GM19467 (cell line): ENCODE measurements around the gene PLAGL2.
"Not testable (repeated sequence)": the region's sequence is repeated elsewhere in the genome, so short reads cannot be mapped to it uniquely, and the experiment has no call there.

ENCODE experiments used
- ATAC-seq: cut with Tn5 transposase; IDR thresholded peaks from one replicate; pipeline ENCODE4 v1.9.1; 2021; ENCODE audit warnings: mild to moderate bottlenecking, moderate library complexity; ENCODE audit not compliant: unreplicated experiment

The PLAGL2 gene, protein sequence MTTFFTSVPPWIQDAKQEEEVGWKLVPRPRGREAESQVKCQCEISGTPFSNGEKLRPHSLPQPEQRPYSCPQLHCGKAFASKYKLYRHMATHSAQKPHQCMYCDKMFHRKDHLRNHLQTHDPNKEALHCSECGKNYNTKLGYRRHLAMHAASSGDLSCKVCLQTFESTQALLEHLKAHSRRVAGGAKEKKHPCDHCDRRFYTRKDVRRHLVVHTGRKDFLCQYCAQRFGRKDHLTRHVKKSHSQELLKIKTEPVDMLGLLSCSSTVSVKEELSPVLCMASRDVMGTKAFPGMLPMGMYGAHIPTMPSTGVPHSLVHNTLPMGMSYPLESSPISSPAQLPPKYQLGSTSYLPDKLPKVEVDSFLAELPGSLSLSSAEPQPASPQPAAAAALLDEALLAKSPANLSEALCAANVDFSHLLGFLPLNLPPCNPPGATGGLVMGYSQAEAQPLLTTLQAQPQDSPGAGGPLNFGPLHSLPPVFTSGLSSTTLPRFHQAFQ

DNA sequence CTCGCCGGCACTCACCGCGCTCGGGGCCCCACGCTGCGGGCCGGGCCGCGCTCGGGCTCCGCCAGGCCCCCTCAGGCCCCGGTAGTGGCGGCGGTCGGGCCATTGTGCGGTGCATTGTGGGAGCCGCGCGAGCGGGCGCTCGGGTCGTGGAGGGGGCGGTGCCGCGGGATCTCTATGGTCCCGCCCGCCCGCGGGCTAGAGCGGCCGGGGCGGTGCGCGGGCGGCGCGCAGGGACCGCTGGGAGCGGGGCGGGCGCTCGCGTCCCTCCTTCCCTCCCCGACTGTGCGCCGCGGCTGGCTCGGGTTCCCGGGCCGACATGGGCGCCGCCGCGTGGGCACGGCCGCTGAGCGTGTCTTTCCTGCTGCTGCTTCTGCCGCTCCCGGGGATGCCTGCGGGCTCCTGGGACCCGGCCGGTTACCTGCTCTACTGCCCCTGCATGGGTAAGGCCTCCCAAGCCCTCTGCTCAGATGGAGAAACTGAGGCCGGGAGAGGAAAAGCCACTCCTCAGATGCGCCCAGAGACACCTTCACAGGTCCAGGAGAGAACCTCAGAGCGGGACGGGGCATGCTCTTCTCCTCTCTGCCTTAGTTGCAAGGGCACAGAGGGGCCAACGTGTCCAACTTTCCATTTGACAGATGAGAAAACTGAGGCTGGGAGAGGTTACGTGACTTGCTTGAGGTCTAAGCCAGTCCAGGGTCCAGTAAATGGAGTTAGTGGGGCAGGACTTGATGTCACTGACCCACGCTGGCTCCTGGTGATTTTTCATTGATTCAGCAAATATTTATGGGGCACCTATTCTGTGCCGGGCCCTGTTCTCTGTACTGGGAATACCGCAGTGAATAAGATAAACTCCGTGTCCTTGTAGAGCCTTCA lies at the start of gene PLAGL2, which contains the start of gene POFUT1:
PLAGL2 (minus strand) TSS at position 118 of the 873 bp plus-strand sequence. CDS start 5,565 bp downstream, outside the sequence.
POFUT1 (plus strand) TSS at position 255 of the 873 bp plus-strand sequence; CDS start at position 317, 62 bp downstream.
- peak; percentile 88 for ATAC-seq

DNA sequence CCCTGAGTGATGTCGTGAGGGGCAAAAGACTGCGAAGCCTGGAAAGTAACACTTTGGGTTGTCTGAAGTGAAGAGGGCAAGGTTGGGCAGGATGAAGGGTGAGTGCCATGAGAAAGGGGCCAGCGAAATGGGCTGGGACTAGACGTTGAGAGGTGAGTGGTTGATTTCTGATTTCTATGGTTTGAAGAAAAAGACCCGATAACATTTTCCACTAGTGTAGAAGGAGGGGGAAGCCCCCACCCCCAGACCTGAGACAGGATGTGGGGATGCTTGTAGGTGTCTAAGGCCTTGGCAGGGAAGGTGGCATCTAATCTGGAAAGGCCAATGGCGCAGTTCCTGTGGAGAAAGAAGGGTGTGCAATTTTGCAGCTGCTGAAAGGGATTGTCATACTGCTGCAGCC lies 44.6 kb upstream of the PLAGL2 start:
- no peak for ATAC-seq

DNA sequence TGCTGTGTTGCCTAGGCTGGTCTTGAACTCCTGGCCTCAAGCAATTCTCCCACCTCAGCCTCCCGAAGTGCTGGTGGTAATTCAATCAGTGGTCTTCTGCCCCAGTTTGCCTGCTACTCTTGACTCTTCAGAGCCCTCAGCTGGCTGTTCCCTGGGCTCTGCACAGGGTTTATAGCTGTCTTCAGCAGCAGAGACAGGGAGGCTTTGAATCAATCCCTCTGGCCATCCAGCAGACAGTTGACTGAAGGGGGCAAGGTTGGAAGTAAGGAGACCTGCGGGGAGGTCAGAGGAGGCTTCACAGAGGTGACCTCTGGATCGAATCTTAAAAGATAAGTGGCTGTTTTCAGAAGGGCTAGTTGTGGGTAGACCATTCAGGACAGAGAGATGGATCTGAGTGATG lies 43.9 kb upstream of the PLAGL2 start:
- no peak for ATAC-seq

DNA sequence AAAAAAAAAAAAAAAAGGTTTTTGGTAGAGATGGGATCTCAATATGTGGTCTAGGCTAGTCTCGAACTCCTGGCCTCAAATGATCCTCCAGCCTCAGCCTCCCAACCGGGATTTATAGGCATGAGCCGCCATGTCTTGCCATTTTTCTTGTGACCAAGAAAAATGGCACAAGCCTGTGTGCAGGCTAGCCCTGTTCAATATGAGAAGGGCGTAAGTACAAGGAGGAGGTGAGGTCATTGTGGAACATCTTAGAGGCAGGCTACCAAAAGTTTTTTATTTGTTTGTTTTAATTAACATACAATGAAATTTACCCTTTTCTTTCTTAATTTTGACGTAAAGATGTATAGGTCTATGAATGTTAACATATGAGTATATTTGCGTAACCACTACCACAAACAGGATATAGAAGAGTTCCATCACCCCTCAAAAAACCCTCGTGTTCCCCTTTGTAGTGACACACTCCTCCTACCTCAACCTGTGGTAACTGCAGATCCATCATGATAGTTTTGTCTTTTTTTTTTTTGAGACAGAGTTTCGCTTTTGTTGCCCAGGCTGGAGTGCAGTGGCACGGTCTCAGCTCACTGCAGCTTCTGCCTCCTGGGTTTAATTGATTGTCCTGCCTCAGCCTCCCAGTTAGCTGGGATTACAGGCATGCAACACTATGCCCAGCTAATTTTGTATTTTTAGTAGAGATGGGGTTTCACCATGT lies 41.6 kb upstream of the PLAGL2 start:
- ATAC-seq = no peak

DNA sequence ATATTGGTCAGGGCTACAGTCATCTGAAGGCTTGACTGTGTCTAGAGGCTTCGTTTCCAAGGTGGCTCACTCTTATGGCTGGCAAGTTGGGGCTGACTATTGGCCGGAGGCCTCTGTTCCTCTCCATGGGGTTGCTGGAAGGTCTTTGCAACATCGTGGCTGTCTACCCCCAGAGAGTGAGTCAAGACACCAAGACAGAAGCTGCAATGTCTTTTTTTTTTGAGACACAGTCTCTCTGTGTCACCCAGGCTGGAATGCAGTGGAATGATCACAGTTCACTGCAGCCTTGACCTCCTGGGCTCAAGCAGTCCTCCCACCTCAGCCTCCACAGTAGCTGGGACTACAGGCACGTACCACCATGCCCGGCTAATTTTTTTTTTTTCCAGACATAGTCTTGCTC lies 40.5 kb upstream of the PLAGL2 start:
- ATAC-seq = no peak

DNA sequence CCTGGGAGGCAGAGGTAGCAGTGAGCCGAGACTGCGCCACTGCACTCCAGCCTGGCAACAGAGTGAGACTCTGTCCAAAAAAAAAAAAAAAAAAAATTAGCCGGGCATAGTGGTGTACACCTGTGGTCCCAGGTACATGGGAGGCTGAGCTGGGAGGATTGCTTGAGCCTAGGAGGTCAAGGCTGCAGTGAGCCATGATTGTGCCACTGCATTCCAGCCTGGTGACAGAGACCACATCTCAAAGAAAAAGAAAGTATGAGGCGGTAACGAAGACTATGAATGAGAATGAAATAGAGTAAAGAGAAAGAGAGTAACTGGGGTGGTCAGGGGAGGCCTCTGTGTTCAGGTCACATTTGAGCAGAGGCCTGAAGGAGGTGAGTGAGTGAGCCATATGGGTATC lies 38.7 kb upstream of the PLAGL2 start:
- not testable (repeated sequence) for ATAC-seq

DNA sequence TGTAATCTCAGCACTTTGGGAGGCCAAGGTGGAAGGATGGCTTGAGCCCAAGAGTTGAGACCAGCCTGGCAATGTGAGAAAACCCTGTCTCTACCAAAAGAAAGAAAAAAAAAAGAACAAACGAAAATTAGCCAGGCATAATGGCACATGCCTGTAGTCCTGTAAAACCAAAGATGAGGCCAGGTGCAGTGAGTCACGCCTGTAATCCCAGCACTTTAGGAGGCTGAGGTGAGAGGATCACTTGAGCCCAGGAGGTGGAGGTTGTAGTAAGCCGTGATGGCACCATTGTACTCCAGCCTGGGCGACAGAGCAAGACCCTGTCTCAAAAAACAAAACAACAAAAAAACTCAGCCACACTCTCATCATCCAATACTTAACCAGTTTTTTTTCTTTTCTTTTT lies 37.4 kb upstream of the PLAGL2 start:
- ATAC-seq = no peak

DNA sequence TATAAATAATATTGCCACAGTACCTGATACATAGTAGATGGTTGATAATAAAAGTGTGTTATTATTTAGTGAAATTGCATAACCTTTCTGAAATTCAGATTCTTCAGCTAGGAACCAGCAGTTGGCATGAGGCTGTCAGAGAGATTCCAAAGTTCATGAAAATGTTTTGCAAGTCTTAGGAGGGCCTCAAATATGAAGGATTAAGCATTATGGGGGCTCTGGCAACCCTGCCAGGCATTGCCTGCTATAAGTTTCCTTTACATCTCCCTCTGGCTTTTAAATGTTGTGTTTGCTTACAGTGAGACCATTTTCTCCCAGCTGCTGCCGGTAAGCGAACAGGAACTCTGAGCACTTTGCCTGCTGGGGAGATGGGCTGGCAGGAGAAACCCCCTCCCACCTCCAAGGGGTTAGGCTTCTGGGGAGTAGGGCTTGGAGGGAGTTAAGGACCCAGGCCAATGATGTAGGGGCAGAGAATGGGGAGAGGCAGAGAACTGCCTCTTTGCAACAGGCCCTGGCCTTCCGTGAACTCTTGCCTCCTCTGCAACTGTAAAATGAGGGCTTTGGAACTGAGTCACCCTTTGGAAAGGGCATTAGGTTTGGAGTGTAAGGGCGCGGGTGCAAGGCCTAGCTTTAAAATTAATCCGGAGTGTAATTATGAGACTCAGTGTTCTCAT lies 36.7 kb upstream of the PLAGL2 start:
- ATAC-seq = no peak

DNA sequence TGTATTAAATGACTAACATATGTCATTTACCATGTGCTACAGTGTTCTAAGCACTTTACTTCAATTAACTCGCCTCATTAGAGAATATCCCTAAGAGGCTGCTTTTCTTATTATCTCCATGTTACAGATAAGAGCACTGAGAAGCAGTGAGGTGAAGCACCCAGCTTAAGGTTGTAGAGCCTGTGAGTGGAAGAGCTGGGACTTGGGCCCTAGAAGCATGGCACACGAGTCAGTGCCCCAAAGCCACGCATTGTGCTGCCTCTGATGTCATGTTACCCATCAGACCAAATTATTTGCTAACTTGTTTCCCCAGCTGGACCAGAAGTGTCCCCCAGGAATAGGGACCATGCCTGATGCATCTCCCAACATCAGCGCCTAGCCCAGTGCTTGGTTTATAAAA lies 34.3 kb upstream of the PLAGL2 start:
- ATAC-seq = no peak

DNA sequence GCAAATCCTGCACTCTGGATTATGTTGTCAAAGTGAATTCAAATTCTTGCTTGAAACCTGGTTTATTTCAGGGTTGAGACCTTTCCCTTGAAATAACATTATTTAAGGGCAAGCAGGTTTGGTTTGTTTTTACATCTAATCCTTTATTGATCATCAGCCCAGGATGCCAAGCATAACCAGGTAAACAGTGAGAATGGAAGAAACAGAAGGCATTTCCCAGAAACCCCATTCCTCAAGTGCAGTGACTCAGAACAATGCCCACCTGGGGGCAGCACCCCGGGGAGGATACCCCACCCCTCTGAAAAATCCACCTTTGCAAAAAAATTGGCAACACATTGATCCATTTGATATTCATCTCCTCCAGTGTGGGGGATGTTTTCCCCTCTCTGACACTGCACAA lies 32.7 kb upstream of the PLAGL2 start:
- ATAC-seq = no peak

DNA sequence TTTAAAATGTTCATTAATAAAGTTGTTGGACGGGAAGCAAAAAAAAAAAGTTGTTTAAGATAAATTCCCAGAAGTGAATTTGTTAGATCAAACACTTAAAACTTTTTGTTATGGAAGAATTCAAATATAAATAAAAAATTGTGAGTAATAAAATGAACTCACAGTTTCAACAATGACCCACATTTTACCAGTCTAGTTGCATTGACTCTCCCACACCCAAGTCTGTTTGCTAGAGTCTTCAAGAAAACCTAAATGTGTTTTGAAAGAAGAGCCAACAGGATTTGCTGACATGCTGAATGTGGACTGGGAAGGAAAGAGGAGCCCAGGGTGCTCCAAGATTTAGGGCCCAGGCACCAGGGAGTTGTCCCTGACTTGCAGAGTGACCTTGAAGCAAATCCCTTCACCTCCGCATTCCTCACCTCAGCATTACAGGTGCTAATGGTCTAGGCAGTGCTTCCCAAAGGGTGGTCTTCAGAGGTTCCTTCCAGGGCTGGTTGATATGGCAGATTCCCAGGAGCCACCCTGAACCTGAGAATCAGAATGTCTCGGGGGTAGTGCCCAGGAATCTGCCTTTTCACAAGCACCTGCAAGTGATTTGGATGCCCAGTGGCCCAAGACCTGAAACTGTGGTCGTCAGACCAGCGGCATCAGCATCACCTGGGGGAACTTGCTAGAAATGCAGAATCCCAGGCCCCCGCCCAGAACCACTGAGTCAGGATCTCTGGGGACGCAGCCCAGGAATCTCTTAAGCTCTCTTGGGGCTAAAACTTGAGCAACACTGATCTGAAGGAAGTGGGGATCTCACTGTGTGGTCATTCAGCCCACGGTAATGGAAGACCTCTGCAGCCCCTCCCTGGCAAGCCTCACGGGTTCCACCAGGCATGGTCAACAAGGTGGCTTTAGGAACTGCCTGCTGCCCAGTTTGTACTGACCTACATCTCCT lies 31.2 kb upstream of the PLAGL2 start:
- no peak for ATAC-seq

DNA sequence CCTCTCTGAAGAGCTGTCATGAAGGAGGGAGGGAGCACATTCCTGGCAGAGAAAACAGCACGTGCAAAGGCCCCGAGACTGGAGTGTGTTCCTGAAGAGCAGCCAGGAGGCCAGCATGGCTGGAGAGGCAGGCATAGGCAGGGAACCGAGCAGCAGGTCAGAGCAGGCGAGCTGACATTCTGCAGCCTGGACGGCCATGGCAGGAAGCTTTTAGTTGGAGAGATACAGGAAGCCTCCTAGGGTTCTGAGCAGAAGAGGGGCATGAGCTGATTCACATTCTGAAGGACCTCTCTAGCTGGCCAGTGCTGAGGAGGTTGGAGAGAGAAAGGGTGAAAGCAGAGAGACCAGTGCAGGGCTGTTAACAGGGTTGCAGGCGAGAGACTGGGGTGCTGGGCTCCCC lies 29.9 kb upstream of the PLAGL2 start:
- no peak for ATAC-seq

DNA sequence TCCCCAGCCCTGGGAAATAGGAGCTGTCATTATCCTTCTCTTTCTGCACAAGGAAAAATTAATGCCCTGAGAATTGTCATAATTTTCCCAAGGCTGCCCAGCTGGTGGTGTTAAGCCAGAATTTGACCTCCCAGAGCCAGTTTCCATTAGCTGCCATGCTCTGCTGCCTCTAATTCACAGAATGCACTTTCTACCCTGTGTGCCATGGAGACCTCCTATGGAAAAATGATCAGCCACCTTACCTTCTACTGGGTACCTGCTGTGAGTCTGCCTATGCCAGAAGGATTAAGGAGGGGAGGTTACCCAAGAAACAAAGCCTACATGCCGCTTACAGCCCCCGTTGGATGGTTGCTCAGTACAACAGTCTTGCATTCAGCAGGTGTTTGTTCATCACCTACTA lies 29.3 kb upstream of the PLAGL2 start:
- no peak for ATAC-seq

DNA sequence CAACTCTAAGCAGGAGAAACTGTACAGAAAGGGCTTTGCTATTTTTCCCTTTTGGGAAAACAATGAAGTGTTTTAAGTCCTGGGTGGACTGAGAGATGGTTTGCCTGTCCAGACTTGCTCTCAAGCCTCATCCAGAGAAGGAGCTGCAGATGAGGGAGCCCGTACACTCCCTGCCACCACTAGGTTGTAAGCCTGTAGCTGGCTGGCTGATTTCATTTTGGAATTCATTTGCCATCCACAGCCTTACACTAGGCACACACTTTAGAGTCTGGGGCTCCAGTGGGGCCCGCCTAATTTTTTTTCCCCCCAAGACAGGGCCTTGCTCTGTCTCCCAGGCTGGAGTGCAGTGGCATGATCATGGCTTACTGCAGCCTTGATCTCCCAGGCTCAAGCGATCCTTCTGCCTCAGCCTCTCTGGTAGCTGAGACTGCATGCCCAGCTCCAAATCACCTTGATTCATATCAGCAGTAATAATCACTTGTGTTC lies 28.5 kb upstream of the PLAGL2 start:
- no peak for ATAC-seq

DNA sequence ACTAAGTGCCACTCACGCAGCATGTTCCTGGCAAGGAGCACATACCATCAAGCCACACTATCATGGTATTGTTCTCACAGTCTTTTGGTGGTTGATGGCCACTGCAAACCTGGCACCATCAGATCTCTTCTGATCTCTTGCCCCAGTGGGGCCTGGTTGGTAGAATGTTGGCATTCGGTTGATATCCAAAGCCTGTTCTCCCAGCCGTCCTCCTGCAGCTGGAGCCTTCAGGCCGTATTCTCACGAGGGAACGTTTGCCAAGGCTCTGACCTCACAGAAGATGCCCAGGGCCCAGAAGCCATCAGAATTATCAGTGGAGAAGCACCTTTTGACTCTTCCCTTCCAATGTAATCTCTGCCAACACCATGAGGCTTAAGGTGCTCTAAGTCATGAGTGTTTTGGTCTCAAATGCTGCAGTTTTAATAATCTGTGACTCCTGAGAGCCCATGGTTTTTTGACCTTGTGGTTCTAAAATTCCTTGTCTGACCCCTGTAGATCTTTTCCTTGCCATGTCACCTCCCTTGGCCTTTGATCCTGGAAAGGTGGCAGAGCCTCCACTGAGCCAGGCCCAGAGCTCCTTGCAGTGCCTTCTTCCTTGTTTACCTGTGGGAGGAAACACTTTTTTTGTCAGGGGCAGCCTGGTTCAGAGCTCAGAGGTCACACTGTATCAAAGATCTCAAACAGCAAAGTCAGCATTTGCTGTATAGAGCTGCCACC lies 27.9 kb upstream of the PLAGL2 start:
- no peak for ATAC-seq

DNA sequence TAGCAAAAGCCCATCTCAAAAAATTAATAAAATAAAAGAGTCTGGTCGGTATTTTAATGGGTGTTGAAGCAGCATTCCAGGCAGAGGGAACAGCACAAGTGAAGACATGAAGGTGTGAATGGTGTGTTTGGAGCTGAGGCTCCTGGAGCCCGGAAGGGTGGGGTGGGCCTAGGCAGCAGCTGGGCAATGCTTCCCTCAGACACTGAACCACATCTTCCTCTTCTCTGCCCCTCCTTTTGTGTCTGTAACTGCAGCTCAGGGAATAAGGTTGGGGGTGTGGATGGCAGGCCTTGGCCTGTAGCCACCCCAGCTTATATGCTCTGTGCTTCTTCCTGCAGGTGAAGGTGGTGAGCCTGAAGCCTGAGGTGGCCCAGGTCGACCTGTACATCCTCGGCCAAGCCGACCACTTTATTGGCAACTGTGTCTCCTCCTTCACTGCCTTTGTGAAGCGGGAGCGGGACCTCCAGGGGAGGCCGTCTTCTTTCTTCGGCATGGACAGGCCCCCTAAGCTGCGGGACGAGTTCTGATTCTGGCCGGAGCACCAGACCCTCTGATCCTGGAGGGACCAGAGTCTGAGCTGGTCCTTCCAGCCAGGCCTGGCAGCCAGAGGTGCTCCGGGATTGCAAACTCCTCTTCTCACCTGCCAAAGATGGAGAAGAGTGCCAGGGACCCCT lies 26.7 kb upstream of the PLAGL2 start:
- no peak for ATAC-seq

DNA sequence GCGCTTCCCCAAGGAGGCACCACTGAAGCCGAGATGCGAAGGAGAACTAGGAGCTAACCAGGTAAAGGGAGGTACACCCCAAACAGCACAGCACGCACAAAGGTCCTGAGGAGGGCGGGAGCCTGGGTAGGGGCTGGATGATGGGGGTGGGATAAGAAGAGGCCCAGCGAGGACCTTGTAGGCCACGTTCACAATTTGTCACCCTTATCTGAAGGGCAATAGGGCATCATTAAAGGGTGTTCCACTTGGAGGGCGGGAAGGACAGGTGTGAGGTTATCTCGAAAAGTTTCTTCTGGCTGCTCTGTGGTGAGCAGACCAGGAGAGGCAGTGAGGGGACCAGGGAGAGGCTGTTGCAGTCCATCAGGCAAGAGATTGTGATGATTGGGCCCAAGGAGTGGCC lies 25.7 kb upstream of the PLAGL2 start:
- ATAC-seq = no peak

DNA sequence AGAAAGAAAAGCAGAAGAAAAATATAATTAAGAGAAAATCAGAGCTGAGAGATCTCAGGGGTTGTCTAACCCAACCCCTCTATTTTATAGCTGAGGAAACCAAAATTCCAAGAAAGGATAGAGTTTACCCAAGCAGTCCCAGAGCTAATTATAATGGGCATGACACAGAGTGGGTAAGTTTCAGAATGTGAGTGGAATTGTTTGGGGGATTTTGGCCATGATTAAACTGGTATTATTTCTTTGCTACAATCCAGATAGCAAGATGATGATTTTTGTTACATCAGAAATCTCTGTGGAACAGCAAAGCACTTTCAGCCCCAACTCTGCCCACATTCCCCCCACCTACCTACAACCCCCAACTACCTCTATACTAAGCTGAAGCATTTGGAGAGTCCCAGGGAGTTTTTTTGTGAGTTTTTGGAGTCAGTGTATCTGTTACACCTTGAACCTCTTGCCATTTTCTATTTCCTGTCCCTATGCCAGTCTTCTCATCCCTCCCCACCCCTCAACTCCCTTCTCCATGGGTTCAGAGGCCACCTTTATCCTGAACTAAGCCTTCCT lies 24.9 kb upstream of the PLAGL2 start:
- ATAC-seq = no peak
